Keratinocyte (primary cell): ENCODE results near the gene HSPB9. TPM values are rescaled to one million over a fixed set of nuclear protein-coding genes. Genes with fewer than 3 reads are reported as not detected.

Source experiments
- DNase-seq: peaks from one replicate; pipeline ENCODE4 v3.0.0-alpha.2; 2011; ENCODE audit warnings: low read depth, missing footprints, low spot score
- FAIRE-seq: peaks from 2 replicates; lab custom pipeline; 2011; peaks lifted over from hg19 to GRCh38; lab: Jason Lieb, UNC
- H2AFZ ChIP-seq: 2 replicates; pipeline ENCODE4 v1.6.0; 2012; ENCODE audit warnings: low read length, control low read depth, inconsistent platforms; ENCODE audit not compliant: control insufficient read depth
- H3K27ac ChIP-seq: 2 replicates; pipeline ENCODE4 v1.5.1; 2011; ENCODE audit warnings: low read length; ENCODE audit not compliant: control insufficient read depth, insufficient read depth
- H3K27me3 ChIP-seq: 3 replicates; pipeline ENCODE4 v1.6.0; 2011; ENCODE audit warnings: low read length; ENCODE audit not compliant: control insufficient read depth, insufficient read depth; ENCODE audit errors: extremely low read depth
- H3K36me3 ChIP-seq, 2 experiments: 2 replicates in 1 of 2; 3 replicates in 1 of 2; pipeline ENCODE4 v1.5.1; 2011; ENCODE audit warnings: low read length in 2 of 2, mild to moderate bottlenecking in 1 of 2; ENCODE audit not compliant: control insufficient read depth in 2 of 2, insufficient read depth in 2 of 2; ENCODE audit errors: extremely low read depth in 1 of 2
- H3K4me1 ChIP-seq: 3 replicates; pipeline ENCODE4 v1.5.1; 2011; ENCODE audit warnings: low read length; ENCODE audit not compliant: control insufficient read depth, insufficient read depth; ENCODE audit errors: extremely low read depth
- H3K4me2 ChIP-seq: 3 replicates; pipeline ENCODE4 v1.6.0; 2011; ENCODE audit warnings: low read depth, low read length; ENCODE audit not compliant: control insufficient read depth, insufficient read depth; ENCODE audit errors: extremely low read depth
- H3K4me3 ChIP-seq, 3 experiments: fragments of 200-600 bp in 1 of 3; sonication (generic) in 1 of 3; 2 replicates in 2 of 3; 3 replicates in 1 of 3; pipeline ENCODE4 v1.5.1; 2011 to 2016; ENCODE audit warnings: low read length in 3 of 3, mild to moderate bottlenecking in 3 of 3, control low read depth in 2 of 3, inconsistent platforms in 1 of 3, low read depth in 1 of 3, mixed read lengths in 1 of 3, mixed run types in 1 of 3, moderate library complexity in 1 of 3; ENCODE audit not compliant: control insufficient read depth in 2 of 3, insufficient read depth in 2 of 3; ENCODE audit errors: extremely low read depth in 1 of 3
- H3K79me2 ChIP-seq: 2 replicates; pipeline ENCODE4 v1.6.0; 2012; ENCODE audit warnings: low read length; ENCODE audit not compliant: control insufficient read depth, insufficient read depth
- H3K9ac ChIP-seq: 3 replicates; pipeline ENCODE4 v1.6.0; 2011; ENCODE audit warnings: low read length; ENCODE audit not compliant: control insufficient read depth, insufficient read depth; ENCODE audit errors: extremely low read depth
- H3K9me1 ChIP-seq: 3 replicates; pipeline ENCODE4 v1.6.0; 2011; ENCODE audit warnings: low read length; ENCODE audit not compliant: control insufficient read depth, insufficient read depth; ENCODE audit errors: extremely low read depth
- H3K9me3 ChIP-seq: 2 replicates; pipeline ENCODE4 v1.5.1; 2012; ENCODE audit warnings: low read depth, low read length; ENCODE audit not compliant: control insufficient read depth
- H4K20me1 ChIP-seq: 3 replicates; pipeline ENCODE4 v1.6.0; 2011; ENCODE audit warnings: low read length; ENCODE audit not compliant: control insufficient read depth, insufficient read depth; ENCODE audit errors: extremely low read depth
- EZH2 ChIP-seq: IDR thresholded peaks from one replicate; pipeline ENCODE4 v1.6.1; 2012; ENCODE audit warnings: inconsistent platforms, mild to moderate bottlenecking, low read length, moderate library complexity
- dilution Hi-C: fragments of 300-500 bp; cut with MboI; formaldehyde crosslinking; loops from one replicate; pipeline ENCODE4 v1.7.0; 2020; ENCODE audit warnings: low sequenced_read_pairs; ENCODE audit not compliant: extremely low pct_ligation_motif_present
- polyA plus RNA-seq, 5 experiments: library from polyadenylated mRNA; depleted of rRNA in 3 of 5; stranded (reverse) in 3 of 5; stranded (forward) in 1 of 5; unstranded in 1 of 5; fragments of >200 nt; gene quantifications; 1 replicate in 1 of 5; 2 replicates in 3 of 5; 3 replicates in 1 of 5; pipeline versions ENCODE4 v1.2.1 to v1.2.3, GENCODE V29; 2011 to 2012; ENCODE audit warnings: missing spikeins in 2 of 5, low read depth in 1 of 5, low replicate concordance in 1 of 5
- TF ChIP-seq, protein P1 (sequence below), 3 experiments: IDR thresholded peaks in 1 of 3; conservative IDR thresholded peaks in 1 of 3; optimal IDR thresholded peaks in 1 of 3; 2 replicates in 2 of 3; 3 replicates in 1 of 3; pipeline versions ENCODE3 to v1.5.1; 2011; ENCODE audit warnings: low read length in 3 of 3, mild to moderate bottlenecking in 3 of 3, moderate library complexity in 2 of 3, control low read depth in 1 of 3, inconsistent platforms in 1 of 3; ENCODE audit not compliant: insufficient read depth in 2 of 3; ENCODE audit errors: extremely low read depth in 1 of 3

Gene HSPB9
- polyA plus RNA-seq, 1 donor (not counting 4 experiments of a cell fraction or from before 2014, with no cell fraction given) = not detected

DNA sequence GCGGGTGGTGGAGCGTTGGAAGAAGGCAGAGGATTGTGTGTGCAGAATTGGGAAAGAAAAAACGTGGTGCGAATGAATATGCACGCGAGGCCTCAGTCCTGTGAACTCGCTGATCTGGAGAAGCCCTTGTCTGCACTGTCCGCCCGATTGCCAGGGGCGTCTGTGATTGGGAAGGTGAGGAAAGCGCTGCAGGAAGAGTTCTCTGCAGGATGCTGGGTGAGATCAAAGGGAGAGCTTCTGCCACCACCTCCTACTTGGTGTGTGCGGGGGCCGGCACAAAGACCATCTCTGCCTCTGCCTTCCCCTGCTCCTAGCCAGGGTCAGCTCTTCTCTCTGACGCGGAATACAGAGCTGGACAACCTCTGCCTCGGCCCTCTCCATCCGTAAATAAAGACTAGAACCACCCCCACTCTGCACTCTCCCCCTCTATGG, 33.0 kb downstream of the HSPB9 start:
- FAIRE-seq (no peak), DNase-seq (no peak)
- Histone ChIP-seq H3K4me3 (peak overlapping the region; percentile 51 to 81 (median 61)), H3K27me3 (no peaks in the 10 kb centered on the region), H3K79me2 (peaks cover 40% of the 10 kb centered on the region), H3K9me3 (no peaks in the 10 kb centered on the region), H4K20me1 (no peaks in the 10 kb centered on the region), H3K4me1 (peaks cover 17% of the 10 kb centered on the region), H3K27ac (no peak overlapping the region), H2AFZ (peak overlapping the region; percentile 63), H3K9ac (peak overlapping the region; percentile 58), H3K36me3 (peaks cover 4 to 7% of the 10 kb centered on the region in 2 experiments), H3K4me2 (peak overlapping the region; percentile 58), H3K9me1 (no peaks in the 10 kb centered on the region)
- TF ChIP-seq EZH2 = no peak
- TF ChIP-seq, protein P1, sequence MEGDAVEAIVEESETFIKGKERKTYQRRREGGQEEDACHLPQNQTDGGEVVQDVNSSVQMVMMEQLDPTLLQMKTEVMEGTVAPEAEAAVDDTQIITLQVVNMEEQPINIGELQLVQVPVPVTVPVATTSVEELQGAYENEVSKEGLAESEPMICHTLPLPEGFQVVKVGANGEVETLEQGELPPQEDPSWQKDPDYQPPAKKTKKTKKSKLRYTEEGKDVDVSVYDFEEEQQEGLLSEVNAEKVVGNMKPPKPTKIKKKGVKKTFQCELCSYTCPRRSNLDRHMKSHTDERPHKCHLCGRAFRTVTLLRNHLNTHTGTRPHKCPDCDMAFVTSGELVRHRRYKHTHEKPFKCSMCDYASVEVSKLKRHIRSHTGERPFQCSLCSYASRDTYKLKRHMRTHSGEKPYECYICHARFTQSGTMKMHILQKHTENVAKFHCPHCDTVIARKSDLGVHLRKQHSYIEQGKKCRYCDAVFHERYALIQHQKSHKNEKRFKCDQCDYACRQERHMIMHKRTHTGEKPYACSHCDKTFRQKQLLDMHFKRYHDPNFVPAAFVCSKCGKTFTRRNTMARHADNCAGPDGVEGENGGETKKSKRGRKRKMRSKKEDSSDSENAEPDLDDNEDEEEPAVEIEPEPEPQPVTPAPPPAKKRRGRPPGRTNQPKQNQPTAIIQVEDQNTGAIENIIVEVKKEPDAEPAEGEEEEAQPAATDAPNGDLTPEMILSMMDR (optimal IDR thresholded peaks at IDR 0.05 in 1 of 3, IDR thresholded peaks at IDR 0.05 in 1 of 3, conservative IDR thresholded peaks at IDR 0.05 in 1 of 3; ENCODE audit: extremely low read depth in 1 of 3, insufficient read depth in 2 of 3, low read length in 3 of 3) = no peak
- dilution Hi-C loops = no loop called here

DNA sequence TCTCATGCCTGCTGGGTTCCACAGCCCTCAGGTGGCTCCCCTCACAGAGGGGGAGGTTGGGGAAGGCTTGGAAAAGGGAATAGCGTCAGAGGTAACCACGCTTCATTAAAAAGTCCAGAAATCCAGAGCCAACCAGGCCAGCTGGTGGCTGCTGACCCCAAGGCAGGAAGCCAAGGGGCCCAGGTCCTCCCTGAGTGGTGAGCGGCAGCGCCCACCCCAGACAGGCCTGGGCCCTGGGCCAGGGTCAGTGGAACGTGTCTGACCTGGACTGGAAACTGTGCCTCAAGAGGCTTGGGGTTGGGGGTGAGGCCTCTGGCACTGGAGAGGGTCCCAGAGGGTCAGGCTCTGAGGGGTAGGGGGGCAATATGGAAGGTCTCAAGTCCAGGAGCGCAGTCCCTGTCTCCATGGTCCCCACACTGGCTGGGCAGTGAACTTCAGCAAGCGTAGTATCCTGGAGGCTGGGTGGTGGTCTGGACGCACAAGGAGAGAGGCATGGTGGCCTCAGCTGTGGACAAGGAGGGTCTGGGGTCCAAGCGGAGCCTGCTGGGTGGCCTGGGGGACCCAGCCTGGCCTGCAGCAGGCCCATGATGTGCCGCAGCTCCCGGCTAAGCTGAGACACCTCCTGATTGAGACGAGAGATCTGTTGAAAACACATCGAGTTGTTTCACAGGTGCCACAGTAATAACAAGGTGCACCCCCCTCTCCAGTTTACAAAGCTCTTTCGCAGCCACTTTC, 37.4 kb downstream of the HSPB9 start:
- Histone ChIP-seq H3K9me1 (no peaks in the 10 kb centered on the region), H3K27ac (no peak overlapping the region), H3K9me3 (no peaks in the 10 kb centered on the region), H4K20me1 (no peaks in the 10 kb centered on the region), H3K9ac (no peak overlapping the region), H3K36me3 (no peaks in the 10 kb centered on the region), H3K4me2 (no peak overlapping the region), H2AFZ (no peak overlapping the region), H3K79me2 (no peaks in the 10 kb centered on the region), H3K4me3 (no peak overlapping the region), H3K4me1 (peaks cover 6% of the 10 kb centered on the region), H3K27me3 (no peaks in the 10 kb centered on the region)
- no peak for TF ChIP-seq EZH2
- TF ChIP-seq, protein P1 (optimal IDR thresholded peaks at IDR 0.05 in 1 of 3, IDR thresholded peaks at IDR 0.05 in 1 of 3, conservative IDR thresholded peaks at IDR 0.05 in 1 of 3; ENCODE audit: extremely low read depth in 1 of 3, insufficient read depth in 2 of 3, low read length in 3 of 3) = no peak
- FAIRE-seq = no peak
- dilution Hi-C loops = no loop called here
- no peak for DNase-seq
